MM.1S (cell line): ENCODE results near the gene XRCC3.

ENCODE experiments used
- DNase-seq: peaks from one replicate; pipeline ENCODE4 v3.0.0-alpha.2; 2015
- H2AFZ ChIP-seq: fragments of 300-600 bp; sonication (generic); 2 replicates; pipeline ENCODE4 v1.6.0; 2016; ENCODE audit warnings: antibody characterized with exemption, low read length
- H3F3A ChIP-seq: fragments of 300-600 bp; sonication (generic); 2 replicates; pipeline ENCODE4 v1.6.1; 2016; ENCODE audit warnings: mild to moderate bottlenecking, antibody characterized with exemption, low read length, moderate library complexity, mixed read lengths; ENCODE audit not compliant: insufficient read depth
- H3K27ac ChIP-seq: fragments of 300-600 bp; sonication (generic); 2 replicates; pipeline ENCODE4 v1.5.1; 2016; ENCODE audit warnings: mild to moderate bottlenecking, low read length
- H3K27me3 ChIP-seq: fragments of 300-600 bp; sonication (generic); replicated peaks from 2 replicates; pipeline ENCODE4 v1.6.0; 2016; ENCODE audit warnings: low read length; ENCODE audit not compliant: insufficient read depth
- H3K36me3 ChIP-seq: fragments of 300-600 bp; sonication (generic); replicated peaks from 2 replicates; pipeline ENCODE4 v1.6.1; 2016; ENCODE audit warnings: mild to moderate bottlenecking, low read length, mixed read lengths; ENCODE audit not compliant: insufficient read depth
- H3K4me1 ChIP-seq: fragments of 300-600 bp; sonication (generic); 2 replicates; pipeline ENCODE4 v1.6.1; 2016; ENCODE audit warnings: low read length, mixed read lengths
- H3K4me2 ChIP-seq: fragments of 300-600 bp; sonication (generic); 2 replicates; pipeline ENCODE4 v1.6.0; 2016; ENCODE audit warnings: low read depth, low read length
- H3K4me3 ChIP-seq: fragments of 300-600 bp; sonication (generic); 2 replicates; pipeline ENCODE4 v1.5.1; 2016; ENCODE audit warnings: low read length, mixed read lengths
- H3K79me2 ChIP-seq: fragments of 300-600 bp; sonication (generic); 2 replicates; pipeline ENCODE4 v1.6.1; 2016; ENCODE audit warnings: mixed run types, low read length, mixed read lengths
- H3K9ac ChIP-seq: fragments of 300-600 bp; sonication (generic); 2 replicates; pipeline ENCODE4 v1.6.1; 2016; ENCODE audit warnings: low read length, mixed read lengths
- H3K9me2 ChIP-seq: fragments of 300-600 bp; sonication (generic); replicated peaks from 2 replicates; pipeline ENCODE4 v1.6.1; 2016; ENCODE audit warnings: mild to moderate bottlenecking, low read length, mixed read lengths; ENCODE audit not compliant: insufficient read depth
- H3K9me3 ChIP-seq: fragments of 300-600 bp; sonication (generic); replicated peaks from 2 replicates; pipeline ENCODE4 v1.6.1; 2016; ENCODE audit warnings: mild to moderate bottlenecking, low read length, mixed read lengths; ENCODE audit not compliant: insufficient read depth
- H4K20me1 ChIP-seq: fragments of 300-600 bp; sonication (generic); 2 replicates; pipeline ENCODE4 v1.6.1; 2016; ENCODE audit warnings: mild to moderate bottlenecking, low read length, moderate library complexity, mixed read lengths; ENCODE audit not compliant: insufficient read depth
- EZH2 ChIP-seq: fragments of 300-600 bp; sonication (generic); optimal IDR thresholded peaks from 2 replicates; pipeline ENCODE3; 2017; ENCODE audit warnings: low read depth, mild to moderate bottlenecking, antibody characterized with exemption, low read length, mixed read lengths
- EZH2phosphoT487 ChIP-seq: fragments of 300-600 bp; sonication (generic); IDR thresholded peaks from 2 replicates; pipeline ENCODE4 v1.6.1; 2018; ENCODE audit warnings: antibody characterized with exemption, low read length
- TF ChIP-seq, protein P1 (sequence below): fragments of 300-600 bp; sonication (generic); IDR thresholded peaks from 2 replicates; pipeline ENCODE4 v1.5.1; 2016; ENCODE audit warnings: antibody characterized with exemption, low read length, mixed read lengths

Gene XRCC3

DNA sequence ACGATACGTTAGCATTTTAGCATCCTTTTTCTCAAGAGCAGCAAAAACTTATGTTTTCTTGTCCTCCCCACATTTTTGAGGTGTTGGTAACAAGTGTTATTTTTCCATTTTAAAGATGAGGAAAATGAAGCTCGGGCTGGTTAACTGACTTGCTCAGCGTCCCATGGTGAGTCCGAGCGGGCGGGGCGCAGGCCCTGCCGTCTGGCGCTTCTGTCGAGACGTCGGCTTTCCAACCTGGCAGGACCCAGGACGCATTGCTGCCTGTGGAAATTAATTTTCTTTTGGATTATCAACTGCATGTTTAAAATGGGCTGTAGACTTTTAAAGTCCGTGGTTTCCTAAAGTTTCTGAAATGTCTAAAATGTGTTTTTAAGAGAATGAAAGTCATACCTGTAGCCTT lies 30.4 kb downstream of the XRCC3 start:
- DNase-seq = no peak
- Histone ChIP-seq H3K9me2 (no peaks in the 10 kb centered on the region), H3K27ac (no peak overlapping the region), H3F3A (no peaks in the 10 kb centered on the region), H3K79me2 (no peaks in the 10 kb centered on the region), H3K9ac (no peak overlapping the region), H3K27me3 (no peaks in the 10 kb centered on the region), H3K4me2 (no peak overlapping the region), H3K36me3 (no peaks in the 10 kb centered on the region), H3K4me3 (no peak overlapping the region), H3K9me3 (no peaks in the 10 kb centered on the region), H4K20me1 (no peaks in the 10 kb centered on the region), H3K4me1 (no peaks in the 10 kb centered on the region), H2AFZ (no peak overlapping the region)
- TF ChIP-seq, protein P1, sequence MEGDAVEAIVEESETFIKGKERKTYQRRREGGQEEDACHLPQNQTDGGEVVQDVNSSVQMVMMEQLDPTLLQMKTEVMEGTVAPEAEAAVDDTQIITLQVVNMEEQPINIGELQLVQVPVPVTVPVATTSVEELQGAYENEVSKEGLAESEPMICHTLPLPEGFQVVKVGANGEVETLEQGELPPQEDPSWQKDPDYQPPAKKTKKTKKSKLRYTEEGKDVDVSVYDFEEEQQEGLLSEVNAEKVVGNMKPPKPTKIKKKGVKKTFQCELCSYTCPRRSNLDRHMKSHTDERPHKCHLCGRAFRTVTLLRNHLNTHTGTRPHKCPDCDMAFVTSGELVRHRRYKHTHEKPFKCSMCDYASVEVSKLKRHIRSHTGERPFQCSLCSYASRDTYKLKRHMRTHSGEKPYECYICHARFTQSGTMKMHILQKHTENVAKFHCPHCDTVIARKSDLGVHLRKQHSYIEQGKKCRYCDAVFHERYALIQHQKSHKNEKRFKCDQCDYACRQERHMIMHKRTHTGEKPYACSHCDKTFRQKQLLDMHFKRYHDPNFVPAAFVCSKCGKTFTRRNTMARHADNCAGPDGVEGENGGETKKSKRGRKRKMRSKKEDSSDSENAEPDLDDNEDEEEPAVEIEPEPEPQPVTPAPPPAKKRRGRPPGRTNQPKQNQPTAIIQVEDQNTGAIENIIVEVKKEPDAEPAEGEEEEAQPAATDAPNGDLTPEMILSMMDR = no peak
- TF ChIP-seq EZH2phosphoT487 (no peak), EZH2 (no peak)

DNA sequence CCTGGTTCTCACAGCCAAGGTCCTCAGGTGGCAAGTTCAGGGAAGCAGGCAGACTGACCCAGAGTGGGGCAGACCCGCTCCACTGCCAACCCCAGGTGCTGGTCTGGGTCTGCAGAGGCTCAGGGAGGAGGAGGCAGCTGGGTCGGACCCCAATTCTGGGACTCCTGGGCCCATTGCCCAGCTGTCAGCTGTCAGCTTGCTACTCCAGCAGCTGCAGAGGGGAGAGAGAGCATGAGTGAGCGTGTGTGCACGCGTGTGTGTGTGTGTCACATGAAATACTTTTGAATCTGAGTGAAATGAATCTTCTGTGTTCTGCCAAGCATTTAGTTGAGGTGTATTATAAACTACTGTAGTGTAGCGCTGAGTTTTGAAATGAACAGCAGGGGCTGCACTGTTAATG lies 30.8 kb downstream of the XRCC3 start:
- no peak overlapping the region for H3K4me2 ChIP-seq
- no peak overlapping the region for H3K9ac ChIP-seq
- no peaks in the 10 kb centered on the region for H3F3A ChIP-seq
- DNase-seq = no peak
- no peak overlapping the region for H3K27ac ChIP-seq
- H3K27me3 ChIP-seq = no peaks in the 10 kb centered on the region
- H3K9me3 ChIP-seq = no peaks in the 10 kb centered on the region
- no peak overlapping the region for H2AFZ ChIP-seq
- H3K36me3 ChIP-seq = no peaks in the 10 kb centered on the region
- no peaks in the 10 kb centered on the region for H3K9me2 ChIP-seq
- TF ChIP-seq EZH2phosphoT487 (no peak), EZH2 (no peak)
- H3K4me1 ChIP-seq = no peaks in the 10 kb centered on the region
- H3K79me2 ChIP-seq = no peaks in the 10 kb centered on the region
- H3K4me3 ChIP-seq = no peak overlapping the region
- no peaks in the 10 kb centered on the region for H4K20me1 ChIP-seq

DNA sequence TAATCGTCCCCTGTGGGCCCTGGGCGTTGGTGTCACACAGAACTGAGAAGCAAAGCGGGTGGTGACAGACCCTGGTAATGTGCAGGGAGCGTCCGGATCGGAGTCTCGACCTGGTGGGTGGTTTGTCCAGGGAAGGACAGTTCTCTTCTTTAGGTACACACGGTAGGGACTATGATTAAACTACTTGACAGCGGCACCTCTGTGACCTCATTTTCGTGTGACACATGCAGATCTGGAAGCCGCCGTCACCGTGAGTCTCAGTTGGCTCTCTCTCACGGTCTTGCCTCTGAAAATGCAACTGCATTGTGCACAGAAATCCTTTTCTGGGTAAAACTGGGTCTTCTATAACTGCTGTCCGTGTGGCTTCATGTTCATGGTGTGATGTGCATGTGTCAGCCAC lies 32.1 kb downstream of the XRCC3 start:
- H3K9me2 ChIP-seq = no peaks in the 10 kb centered on the region
- H3K9ac ChIP-seq = no peak overlapping the region
- TF ChIP-seq, protein P1 = no peak
- TF ChIP-seq EZH2 = no peak
- no peak for TF ChIP-seq EZH2phosphoT487
- no peak overlapping the region for H3K27ac ChIP-seq
- H3K36me3 ChIP-seq = no peaks in the 10 kb centered on the region
- H4K20me1 ChIP-seq = no peaks in the 10 kb centered on the region
- no peaks in the 10 kb centered on the region for H3F3A ChIP-seq
- H3K9me3 ChIP-seq = no peaks in the 10 kb centered on the region
- H3K4me2 ChIP-seq = no peak overlapping the region
- DNase-seq = no peak
- no peak overlapping the region for H3K4me3 ChIP-seq
- no peaks in the 10 kb centered on the region for H3K79me2 ChIP-seq
- no peaks in the 10 kb centered on the region for H3K27me3 ChIP-seq
- H2AFZ ChIP-seq = no peak overlapping the region
- H3K4me1 ChIP-seq = no peaks in the 10 kb centered on the region

DNA sequence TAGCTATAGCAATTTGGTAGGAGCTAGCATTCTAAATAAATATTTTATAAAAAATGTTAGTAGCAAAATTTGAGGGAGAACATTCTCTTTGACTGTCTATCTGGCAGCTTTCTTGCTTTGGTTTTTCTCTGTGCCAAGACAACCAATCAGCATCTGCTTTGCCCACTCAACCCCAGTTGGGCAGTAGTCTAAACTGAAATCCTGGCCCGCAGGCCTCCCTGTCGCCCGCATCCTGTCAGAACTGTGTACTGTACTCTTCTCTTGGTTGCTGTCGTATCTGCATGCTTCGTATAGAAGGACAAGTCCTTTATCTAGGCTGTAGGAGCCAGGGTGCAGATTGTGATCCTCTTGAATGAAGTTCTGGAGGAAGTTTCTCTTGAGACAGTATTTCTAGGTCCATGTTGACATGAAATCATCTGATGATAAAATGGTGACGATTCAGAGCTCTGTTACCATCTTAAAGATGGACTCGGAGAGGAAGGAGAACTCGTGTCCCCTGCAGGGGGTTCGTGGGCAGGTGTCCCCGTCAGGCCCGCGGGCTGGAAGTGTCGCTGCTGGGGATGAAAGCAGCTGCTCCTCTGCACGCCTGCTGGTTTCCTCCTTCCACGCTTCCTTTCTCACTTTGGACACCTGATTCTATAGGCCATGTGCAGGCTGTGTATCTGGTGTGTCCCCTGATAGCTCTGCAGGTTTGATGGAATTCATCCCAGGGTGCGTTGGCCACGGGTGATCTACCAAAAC lies 34.6 kb downstream of the XRCC3 start:
- H3K27ac ChIP-seq = no peak overlapping the region
- H3K79me2 ChIP-seq = no peaks in the 10 kb centered on the region
- H2AFZ ChIP-seq = no peak overlapping the region
- no peaks in the 10 kb centered on the region for H3K9me3 ChIP-seq
- H3K4me2 ChIP-seq = no peak overlapping the region
- H3K9me2 ChIP-seq = no peaks in the 10 kb centered on the region
- H3K27me3 ChIP-seq = no peaks in the 10 kb centered on the region
- H4K20me1 ChIP-seq = no peaks in the 10 kb centered on the region
- H3K9ac ChIP-seq = no peak overlapping the region
- no peaks in the 10 kb centered on the region for H3F3A ChIP-seq
- DNase-seq = no peak
- TF ChIP-seq, protein P1 = no peak
- TF ChIP-seq EZH2phosphoT487 (no peak), EZH2 (no peak)
- no peak overlapping the region for H3K4me3 ChIP-seq
- no peaks in the 10 kb centered on the region for H3K4me1 ChIP-seq
- no peaks in the 10 kb centered on the region for H3K36me3 ChIP-seq
